GM12891 (cell line): ENCODE results near the gene DLG4.

Experiments
- DNase-seq: peaks from one replicate; pipeline ENCODE4 v3.0.0; 2011; ENCODE audit warnings: low spot score; ENCODE audit not compliant: insufficient read length
- FAIRE-seq: peaks from 2 replicates; lab custom pipeline; 2011; peaks lifted over from hg19 to GRCh38; lab: Jason Lieb, UNC
- PAX5 ChIP-seq: IDR thresholded peaks from 2 replicates; pipeline ENCODE4 v1.6.1; 2011; ENCODE audit warnings: low read length, moderate library complexity, mild to moderate bottlenecking; ENCODE audit not compliant: insufficient read depth, severe bottlenecking
- POLR2A ChIP-seq: IDR thresholded peaks from 2 replicates; pipeline ENCODE4 v1.6.1; 2011; ENCODE audit warnings: low read depth, low read length, control low read depth
- POLR2AphosphoS5 ChIP-seq: IDR thresholded peaks from 2 replicates; pipeline ENCODE4 v1.6.1; 2011; ENCODE audit warnings: low read depth, low read length, control low read depth
- POU2F2 ChIP-seq: IDR thresholded peaks from 2 replicates; pipeline ENCODE4 v1.6.1; 2011; ENCODE audit warnings: low read depth, mild to moderate bottlenecking, control low read depth, low read length, moderate library complexity
- SPI1 ChIP-seq: IDR thresholded peaks from 2 replicates; pipeline ENCODE4 v1.6.1; 2011; ENCODE audit warnings: low read depth, low read length, control low read depth
- TAF1 ChIP-seq: IDR thresholded peaks from 2 replicates; pipeline ENCODE4 v1.6.1; 2011; ENCODE audit warnings: low read depth, low read length, control low read depth

The DLG4 gene

DNA sequence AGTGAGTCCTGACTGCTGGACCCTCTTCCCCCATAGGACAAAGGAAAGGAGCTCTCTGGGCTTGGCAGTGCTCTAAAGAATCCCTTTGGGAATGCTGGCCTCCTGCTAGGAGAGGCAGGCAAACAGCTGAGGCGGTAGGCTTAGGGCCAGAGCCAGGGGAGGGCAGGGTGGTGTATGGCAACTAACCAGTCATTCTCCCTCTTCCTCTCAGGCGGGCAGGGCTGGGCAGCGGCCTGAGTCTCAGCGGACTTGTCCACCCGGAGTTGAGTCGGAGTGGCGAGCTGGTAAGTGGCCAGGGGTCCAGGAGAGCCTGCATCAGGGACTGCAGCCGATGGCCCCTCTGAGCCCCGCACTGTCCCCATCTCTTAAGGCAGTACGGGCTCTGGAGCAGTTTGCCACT is 4.5 kb upstream of the DLG4 start:
- no peak for DNase-seq
- no peak for FAIRE-seq
- TF ChIP-seq POU2F2 (no peak), PAX5 (no peak), TAF1 (no peak), POLR2AphosphoS5 (no peak), POLR2A (no peak), SPI1 (no peak)

DNA sequence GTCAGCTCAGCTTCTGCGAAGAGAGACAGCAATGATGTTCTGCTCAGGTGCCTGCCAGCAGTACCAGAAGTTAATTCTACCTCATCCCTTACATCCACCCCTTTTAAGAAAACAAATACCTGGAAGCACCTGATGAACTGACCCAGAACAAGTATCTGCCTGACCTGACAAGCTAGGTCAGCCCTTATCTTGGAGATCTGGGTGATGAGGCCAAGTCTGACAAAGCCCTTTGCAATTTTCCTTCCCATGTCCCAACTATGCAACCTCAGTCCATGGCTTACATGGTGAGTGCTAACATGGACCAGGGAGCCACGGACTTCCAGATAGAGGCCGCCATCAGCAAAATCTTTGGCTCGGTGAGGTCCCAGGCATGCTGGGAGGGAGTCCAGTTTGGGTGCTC is 3.7 kb upstream of the DLG4 start:
- TF ChIP-seq PAX5 (no peak), SPI1 (no peak), TAF1 (no peak), POLR2A (peak; percentile 42; the same call in 1 of the 2 replicates)
- no peak for DNase-seq
- no peak for FAIRE-seq

DNA sequence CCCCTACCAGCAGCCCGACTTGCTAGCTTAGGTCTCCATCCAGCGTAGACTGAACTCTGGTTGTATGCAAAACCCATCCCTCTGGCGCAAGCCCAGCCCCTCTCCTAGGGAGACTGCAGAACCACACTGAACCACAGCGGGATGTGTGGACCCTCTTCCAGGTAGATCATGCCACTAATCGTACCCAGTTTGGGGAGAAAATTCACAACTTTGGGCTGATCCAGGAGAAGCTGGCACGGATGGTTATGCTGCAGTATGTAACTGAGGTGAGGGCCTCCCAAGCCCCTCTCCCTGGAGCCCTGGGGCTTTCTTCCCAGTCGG is 3.3 kb upstream of the DLG4 start:
- no peak for DNase-seq
- TF ChIP-seq TAF1 (no peak), POLR2AphosphoS5 (no peak), PAX5 (no peak), POLR2A (no peak), SPI1 (no peak), POU2F2 (no peak)
- FAIRE-seq = no peak

DNA sequence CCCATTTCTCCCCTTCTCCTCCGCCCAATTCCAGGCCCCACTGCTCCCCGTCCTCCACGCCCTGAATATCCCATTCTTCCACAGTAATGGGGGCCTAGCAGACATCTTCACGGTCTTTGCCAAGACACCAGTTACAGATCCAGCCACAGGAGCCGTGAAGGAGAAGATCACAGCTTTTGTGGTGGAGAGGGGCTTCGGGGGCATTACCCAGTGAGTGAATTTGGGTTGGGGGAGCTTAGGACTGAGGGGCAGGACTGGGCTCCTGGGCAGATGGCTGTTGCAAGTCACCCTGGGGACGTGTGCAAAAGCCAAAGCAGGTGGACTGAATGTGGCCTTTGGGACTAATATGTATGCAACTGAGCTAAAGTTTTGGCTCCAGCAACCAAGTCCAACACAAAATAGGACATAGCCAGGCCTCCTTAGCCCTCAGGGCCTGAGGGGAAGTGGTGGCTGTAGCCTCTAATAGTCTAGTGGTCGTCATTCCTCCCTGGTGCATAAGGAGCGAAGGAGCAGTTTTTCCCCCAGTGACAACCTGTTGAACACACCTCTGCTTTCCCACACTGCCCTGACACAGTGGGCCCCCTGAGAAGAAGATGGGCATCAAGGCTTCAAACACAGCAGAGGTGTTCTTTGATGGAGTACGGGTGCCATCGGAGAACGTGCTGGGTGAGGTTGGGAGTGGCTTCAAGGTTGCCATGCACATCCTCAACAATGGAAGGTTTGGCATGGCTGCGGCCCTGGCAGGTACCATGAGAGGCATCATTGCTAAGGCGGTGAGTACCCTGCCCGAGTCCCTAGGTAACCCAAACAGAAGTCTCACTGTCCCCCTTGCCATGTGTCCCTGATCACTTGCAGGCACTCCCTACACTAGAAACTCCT is 2.7 kb upstream of the DLG4 start:
- FAIRE-seq (peak; percentile 58), DNase-seq (no peak)
- TF ChIP-seq PAX5 (no peak), POLR2AphosphoS5 (peak; percentile 19; the same call in 1 of the 2 replicates), POLR2A (peak; percentile 51; the same call in 1 of the 2 replicates), SPI1 (no peak)

DNA sequence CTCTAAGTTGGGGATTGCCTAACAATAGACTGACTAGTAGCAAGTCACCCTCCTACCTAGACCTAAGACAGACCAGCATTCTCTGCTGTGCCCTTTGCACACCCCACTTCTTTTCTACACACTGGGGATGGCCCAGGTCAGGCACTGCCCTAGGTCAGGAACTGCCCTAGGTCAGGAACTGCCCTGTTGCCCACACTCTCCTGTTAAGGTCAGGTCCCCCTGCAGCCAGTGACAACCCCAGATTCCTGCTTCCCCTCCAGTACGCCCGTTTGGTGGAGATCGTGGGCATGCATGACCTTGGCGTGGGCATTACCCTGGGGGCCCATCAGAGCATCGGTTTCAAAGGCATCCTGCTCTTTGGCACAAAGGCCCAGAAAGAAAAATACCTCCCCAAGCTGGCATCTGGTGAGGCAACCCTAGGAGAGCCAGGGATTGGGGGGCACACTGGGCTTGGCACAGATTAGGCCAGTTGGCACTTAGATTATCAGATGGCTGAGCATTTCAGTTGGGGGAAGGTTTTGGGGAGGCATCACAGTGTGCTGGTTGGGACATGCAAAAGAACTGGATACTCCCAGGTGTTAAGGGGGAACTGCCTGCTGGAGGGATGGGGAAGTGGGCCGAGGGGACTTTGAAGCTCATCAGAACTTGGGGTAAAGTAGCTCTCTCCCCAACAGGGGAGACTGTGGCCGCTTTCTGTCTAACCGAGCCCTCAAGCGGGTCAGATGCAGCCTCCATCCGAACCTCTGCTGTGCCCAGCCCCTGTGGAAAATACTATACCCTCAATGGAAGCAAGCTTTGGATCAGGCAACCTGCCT is 1.8 kb upstream of the DLG4 start:
- TF ChIP-seq POLR2A (no peak; the same call in 1 of the 2 replicates), PAX5 (no peak), SPI1 (no peak), TAF1 (no peak), POLR2AphosphoS5 (no peak; the same call in 1 of the 2 replicates), POU2F2 (no peak)
- FAIRE-seq (peak; percentile 89), DNase-seq (no peak)

DNA sequence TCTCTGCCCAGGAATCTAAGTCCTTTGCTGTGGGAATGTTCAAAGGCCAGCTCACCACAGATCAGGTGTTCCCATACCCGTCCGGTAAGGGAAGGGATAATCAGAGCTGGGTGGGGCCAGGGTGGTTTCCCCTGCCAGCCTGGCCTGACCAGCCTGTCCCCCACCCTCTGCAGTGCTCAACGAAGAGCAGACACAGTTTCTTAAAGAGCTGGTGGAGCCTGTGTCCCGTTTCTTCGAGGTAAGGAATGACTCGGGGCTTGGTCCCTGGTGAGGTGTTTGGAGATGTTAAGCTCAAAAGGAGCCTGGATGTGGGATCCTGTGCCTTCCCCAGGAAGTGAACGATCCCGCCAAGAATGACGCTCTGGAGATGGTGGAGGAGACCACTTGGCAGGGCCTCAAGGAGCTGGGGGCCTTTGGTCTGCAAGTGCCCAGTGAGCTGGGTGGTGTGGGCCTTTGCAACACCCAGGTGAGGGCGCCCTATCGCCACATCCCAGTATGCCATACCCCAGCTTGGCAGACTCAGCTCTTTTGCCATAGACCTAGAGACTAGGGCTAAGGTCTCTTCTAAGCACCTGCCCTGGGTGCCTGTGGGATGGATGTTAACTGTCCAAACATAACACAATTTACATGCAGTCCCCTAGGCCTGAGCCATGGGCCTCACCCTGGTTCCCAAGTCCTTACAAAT is 1.1 kb upstream of the DLG4 start:
- TF ChIP-seq POU2F2 (0 out of 2 replicates have a peak, but pooled peaks have one; percentile 27), POLR2A (peak; percentile 43; the same call in 1 of the 2 replicates), POLR2AphosphoS5 (no peak; the same call in 1 of the 2 replicates)
- FAIRE-seq (no peak), DNase-seq (peak; percentile 60)

DNA sequence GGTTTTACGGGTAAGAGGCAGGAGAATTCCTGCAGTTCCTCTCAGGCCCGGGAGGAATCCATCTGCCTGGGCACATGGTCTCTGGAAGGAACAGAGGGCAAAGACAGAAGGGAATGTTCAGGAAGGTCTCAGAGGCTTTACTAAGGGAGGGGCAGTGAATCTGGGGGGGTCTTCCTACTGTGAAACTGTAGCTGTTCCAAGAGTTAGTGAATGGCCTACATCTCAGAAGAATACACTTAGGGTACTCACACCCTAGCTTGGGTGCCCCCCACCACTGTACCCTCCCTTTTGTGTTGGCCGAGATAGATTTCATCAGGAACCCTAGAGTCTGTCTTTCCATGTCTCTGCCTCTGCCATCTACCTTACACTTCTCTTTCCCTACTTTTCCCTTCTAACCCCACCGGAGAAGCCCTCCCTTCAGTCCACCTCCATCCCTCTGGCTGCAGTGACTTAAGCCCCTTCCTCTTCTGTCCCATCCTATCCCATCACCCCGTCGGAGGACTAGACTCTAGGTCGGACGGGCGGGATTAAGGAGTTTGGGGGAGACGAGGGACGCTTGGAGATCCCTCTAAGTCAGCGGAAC is 316 bp downstream of the DLG4 start:
- TF ChIP-seq POU2F2 = no peak
- no peak for TF ChIP-seq TAF1
- TF ChIP-seq POLR2A = no peak
- no peak for TF ChIP-seq PAX5
- no peak for TF ChIP-seq SPI1
- no peak for TF ChIP-seq POLR2AphosphoS5
- peak; percentile 64 for FAIRE-seq
- DNase-seq = no peak

DNA sequence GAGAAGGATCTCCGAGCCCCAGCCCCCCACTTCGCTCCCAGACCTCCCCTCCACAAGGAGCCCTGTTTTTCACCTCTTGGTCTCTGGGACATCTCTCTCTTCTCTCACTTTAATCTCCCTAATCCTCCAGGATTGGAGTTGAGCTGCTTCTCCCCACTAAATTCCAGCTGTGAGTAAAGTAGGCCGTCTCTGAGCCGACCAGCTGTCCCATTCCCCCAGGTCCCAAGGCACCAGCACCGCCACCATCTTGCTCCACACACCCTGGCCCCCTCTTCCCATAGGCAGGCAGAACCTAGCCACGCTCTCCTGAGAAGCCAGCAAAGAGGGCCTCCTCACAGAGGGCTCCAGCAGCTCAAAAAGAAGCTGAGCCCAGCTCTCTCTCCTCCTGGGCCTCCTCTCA is 878 bp downstream of the DLG4 start:
- no peak for TF ChIP-seq SPI1
- FAIRE-seq (no peak), DNase-seq (no peak)

DNA sequence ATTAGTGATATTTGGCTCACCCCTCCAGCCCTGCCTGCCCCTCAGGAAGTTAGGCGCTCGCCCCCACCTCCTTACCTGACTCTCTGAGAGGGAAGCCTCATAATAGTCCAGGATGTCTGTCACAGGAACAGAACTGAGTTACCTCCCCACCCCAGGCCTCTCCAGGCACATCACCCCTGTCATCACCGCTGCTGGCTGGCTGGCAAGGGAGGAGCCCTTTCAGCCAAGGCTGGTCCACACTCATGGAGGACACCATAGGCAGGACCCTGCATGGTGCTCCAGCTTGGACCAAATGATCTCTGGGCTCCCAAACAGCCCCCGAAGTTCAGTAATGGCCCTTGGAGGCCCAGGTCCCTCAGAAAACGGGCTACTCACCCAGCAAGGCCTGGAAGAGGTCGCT is 1.5 kb downstream of the DLG4 start:
- peak; percentile 33 for FAIRE-seq
- no peak for DNase-seq
- no peak for TF ChIP-seq POLR2A
- no peak for TF ChIP-seq SPI1
- TF ChIP-seq POU2F2 = no peak
- TF ChIP-seq TAF1 = no peak
- no peak for TF ChIP-seq POLR2AphosphoS5
- TF ChIP-seq PAX5 = no peak
